Kidney epithelial cell (primary cell): ENCODE results near the gene PSMG4. TPM values are rescaled to one million over a fixed set of nuclear protein-coding genes. Genes with fewer than 3 reads are reported as not detected.

ENCODE experiments used
- DNase-seq: peaks from one replicate; pipeline ENCODE4 v3.0.0-alpha.2; 2010; ENCODE audit warnings: low read depth
- H3K27me3 ChIP-seq: 2 replicates; pipeline ENCODE4 v1.6.0; 2011; ENCODE audit warnings: low read length; ENCODE audit not compliant: control insufficient read depth, insufficient read depth
- H3K36me3 ChIP-seq: 2 replicates; pipeline ENCODE4 v1.5.1; 2011; ENCODE audit warnings: low read length; ENCODE audit not compliant: control insufficient read depth, insufficient read depth
- H3K4me3 ChIP-seq: 2 replicates; pipeline ENCODE4 v1.5.1; 2011; ENCODE audit warnings: low read depth, mild to moderate bottlenecking, control low read depth, low read length
- total RNA-seq: library from RNA; depleted of rRNA; stranded (reverse); fragments of >200 nt; gene quantifications from 2 replicates; pipeline ENCODE4 v1.2.3, GENCODE V29; 2015
- TF ChIP-seq, protein P1 (sequence below): IDR thresholded peaks from 2 replicates; pipeline ENCODE4 v1.5.1; 2011; ENCODE audit warnings: mild to moderate bottlenecking, moderate library complexity, low read length, control low read depth, inconsistent platforms; ENCODE audit not compliant: insufficient read depth, poor library complexity, severe bottlenecking

The PSMG4 gene
- total RNA-seq, 1 donor from 2014 or later, result 26.5 TPM

DNA sequence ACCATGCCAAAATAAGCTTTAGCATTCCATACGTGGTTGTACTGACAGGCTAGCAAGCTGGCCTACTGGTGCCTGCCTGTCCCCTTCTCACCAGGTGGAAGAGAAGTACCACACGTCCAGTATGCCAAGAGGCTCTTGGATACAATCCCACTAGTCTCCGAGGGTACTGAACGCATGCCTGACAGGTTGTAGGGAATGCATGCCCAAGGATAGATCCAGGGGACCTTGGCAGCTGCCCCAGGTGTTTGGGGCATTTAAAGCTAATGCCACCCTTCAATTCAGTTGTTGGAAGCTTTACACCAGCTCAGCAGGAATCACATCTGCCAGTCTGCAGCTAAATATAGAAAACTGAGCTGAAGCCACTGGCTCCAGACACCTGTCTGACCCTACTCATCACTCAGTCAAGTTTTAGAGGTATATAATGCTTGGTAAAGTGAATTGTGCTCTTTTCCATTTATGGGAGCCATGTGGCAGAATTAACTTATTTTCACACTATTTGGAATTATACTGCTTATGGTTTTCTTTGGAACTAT lies 36.2 kb upstream of the PSMG4 start:
- H3K36me3 ChIP-seq, result no peaks in the 10 kb centered on the region
- no peak overlapping the region for H3K4me3 ChIP-seq
- TF ChIP-seq, protein P1, sequence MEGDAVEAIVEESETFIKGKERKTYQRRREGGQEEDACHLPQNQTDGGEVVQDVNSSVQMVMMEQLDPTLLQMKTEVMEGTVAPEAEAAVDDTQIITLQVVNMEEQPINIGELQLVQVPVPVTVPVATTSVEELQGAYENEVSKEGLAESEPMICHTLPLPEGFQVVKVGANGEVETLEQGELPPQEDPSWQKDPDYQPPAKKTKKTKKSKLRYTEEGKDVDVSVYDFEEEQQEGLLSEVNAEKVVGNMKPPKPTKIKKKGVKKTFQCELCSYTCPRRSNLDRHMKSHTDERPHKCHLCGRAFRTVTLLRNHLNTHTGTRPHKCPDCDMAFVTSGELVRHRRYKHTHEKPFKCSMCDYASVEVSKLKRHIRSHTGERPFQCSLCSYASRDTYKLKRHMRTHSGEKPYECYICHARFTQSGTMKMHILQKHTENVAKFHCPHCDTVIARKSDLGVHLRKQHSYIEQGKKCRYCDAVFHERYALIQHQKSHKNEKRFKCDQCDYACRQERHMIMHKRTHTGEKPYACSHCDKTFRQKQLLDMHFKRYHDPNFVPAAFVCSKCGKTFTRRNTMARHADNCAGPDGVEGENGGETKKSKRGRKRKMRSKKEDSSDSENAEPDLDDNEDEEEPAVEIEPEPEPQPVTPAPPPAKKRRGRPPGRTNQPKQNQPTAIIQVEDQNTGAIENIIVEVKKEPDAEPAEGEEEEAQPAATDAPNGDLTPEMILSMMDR, result no peak
- DNase-seq, result no peak
- peaks cover 5% of the 10 kb centered on the region for H3K27me3 ChIP-seq

DNA sequence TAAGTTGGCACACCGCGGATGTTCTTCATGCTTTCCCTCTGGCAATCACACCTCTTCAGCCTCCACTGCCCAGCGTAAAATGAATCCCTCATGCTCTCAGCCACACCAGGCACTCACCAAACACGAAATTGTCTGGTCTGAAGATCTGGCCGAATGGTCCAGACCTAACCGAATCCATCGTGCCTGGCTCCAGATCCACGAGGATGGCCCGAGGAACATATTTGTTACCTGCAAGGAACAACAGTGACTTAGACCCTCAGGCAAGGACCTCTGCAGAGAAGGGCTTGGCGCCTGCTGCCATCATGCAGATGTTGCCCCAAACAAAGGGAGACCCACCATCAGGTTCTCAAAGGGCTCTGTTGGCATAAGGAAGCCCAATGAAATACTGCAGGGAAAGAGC lies 32.7 kb upstream of the PSMG4 start:
- TF ChIP-seq, protein P1, result no peak
- H3K4me3 ChIP-seq, result peak overlapping the region; percentile 73
- no peaks in the 10 kb centered on the region for H3K36me3 ChIP-seq
- peaks cover 22% of the 10 kb centered on the region for H3K27me3 ChIP-seq
- no peak for DNase-seq

DNA sequence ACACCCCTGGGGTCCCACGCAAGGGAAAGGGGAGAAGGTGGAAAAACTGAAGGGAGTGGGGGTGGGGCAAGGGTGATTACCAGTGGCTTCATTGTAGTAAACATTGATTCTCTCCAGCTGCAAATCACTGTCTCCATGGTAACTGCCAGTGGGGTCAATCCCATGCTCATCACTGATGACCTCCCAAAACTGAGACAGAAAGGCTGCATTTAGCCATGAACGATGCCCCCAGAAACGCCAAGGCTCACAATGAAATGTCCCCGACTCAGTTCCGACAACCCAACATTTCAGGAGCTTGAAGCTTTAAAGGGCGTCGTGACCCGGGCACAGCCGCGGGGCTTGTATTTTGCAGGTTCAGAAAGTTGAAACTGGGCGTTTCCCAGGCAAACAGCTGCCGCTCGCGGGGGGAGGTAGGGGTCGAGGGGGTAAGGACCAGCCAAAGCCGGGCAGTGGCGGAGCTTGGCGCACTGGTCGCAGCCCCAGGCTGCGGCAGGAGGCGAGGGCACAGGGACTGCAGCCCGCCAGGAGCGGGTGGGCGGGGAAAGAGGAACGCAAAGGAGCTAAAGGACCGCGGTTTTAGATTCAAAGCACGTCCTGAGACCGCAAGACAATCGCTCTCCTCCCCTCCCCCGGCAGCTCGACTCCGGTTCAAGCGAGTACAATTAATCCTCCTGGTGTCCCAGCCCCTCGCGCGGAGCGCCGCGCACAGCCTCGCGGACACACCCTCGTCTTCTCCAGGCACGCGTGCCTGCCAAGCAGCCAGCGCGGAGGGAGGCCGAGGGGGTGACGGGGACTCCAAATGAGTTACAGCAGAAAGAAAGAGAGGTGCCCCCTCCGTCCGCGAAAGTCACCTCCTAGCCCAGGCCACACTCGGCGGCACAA lies 32.0 kb upstream of the PSMG4 start:
- Histone ChIP-seq H3K4me3 (peak overlapping the region; percentile 73), H3K36me3 (no peaks in the 10 kb centered on the region), H3K27me3 (peaks cover 22% of the 10 kb centered on the region)
- DNase-seq, result no peak
- TF ChIP-seq, protein P1, result no peak

DNA sequence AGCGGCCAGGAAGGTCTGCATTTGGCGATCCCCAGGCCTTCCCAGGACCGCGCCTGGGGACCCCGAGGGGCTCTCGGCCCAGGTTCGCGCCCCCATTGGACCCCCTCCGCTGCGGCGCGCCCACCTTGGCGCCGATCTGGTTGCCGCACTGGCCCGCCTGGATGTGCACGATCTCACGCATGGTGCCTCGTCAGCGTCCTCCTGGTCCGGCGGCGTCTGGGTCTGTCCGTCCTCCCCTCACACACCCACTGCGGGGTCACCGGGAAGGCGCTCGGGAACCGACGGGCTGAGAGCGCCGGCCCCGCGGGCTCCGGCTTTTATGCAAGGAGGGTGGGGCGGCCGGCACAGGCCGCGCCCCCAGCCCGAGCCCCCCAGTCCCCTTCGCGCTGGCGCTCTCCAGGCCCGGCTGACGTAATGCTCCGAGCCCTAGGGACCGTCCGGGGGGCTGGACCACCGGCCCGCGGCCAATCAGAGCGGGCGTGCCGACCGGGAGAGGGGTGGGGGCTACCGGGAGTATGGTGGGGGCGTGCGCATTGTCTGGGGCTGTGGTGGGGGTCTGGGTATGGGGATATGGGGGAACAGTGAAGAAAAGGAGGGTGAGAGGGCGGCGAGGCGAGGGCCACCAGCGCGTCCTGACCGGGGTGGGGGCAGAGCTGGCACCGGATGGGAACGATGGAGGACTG lies 31.2 kb upstream of the PSMG4 start, which contains the start of gene TUBB2B:
Gene TUBB2B, minus strand, starts transcription at position 291 of the 683 bp plus-strand sequence. Its CDS starts 110 bp downstream, at position 181.
- DNase-seq, result no peak
- H3K4me3 ChIP-seq, result peak within 1 kb of the TSS; percentile 73
- peaks cover 22% of the 10 kb centered on the region for H3K27me3 ChIP-seq
- H3K36me3 ChIP-seq, result no peaks in the 10 kb centered on the region
- TF ChIP-seq, protein P1, result no peak

DNA sequence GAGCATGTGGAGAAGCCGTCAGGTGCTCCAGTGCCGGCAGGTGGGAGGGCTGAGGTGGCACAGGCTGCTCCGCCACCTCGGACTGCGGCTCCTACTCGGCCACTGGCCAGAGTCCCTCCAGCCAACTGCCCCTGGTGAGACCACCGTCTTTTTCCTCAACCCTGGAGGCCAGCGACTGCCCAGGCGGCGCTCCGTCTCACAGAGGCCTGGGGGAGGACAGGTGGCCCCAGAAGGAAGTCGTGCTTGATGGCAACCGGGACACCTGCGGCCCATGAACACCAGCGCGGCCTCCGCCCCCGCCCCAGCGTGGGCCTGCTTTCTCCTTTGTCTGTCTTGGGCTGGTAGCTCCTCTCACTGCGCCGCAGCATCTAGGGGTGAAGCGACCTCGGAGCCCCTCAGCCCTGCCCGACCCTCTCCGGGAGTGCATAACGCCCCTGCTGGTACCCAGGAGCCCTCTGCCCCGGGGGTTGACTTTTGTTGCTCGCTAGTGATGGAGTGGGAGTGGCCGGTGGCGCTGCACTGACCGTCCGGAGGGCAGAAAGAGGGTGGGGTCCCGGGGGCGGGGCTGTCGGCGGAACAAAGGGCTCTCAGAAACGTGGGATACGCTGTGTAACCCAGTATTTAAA lies 30.6 kb upstream of the PSMG4 start:
- DNase-seq, result no peak
- no peaks in the 10 kb centered on the region for H3K36me3 ChIP-seq
- peak overlapping the region; percentile 73 for H3K4me3 ChIP-seq
- H3K27me3 ChIP-seq, result peaks cover 22% of the 10 kb centered on the region
- TF ChIP-seq, protein P1, result no peak
